K562 (cell line): Measurements from ENCODE around the gene KCNAB1. TPM values are rescaled to one million over a fixed set of nuclear protein-coding genes. Genes with fewer than 3 reads are reported as not detected.

Experiments used
- ATAC-seq: fragments of 200-7000 bp; cut with Tn5 transposase; 3 replicates; pipeline ENCODE4 v1.9.1; 2020; ENCODE audit warnings: moderate library complexity
- BruUV-seq: library from RNA; stranded (reverse); fragments of 400-500 nt; replicated peaks from 2 replicates; lab custom pipeline; 2021; lab: Mats Ljungman, UMichigan
- CTCF ChIA-PET: fragments of 300-600 bp; formaldehyde crosslinking; extraction: SDS; loops from one replicate; lab custom pipeline; 2021; ENCODE audit warnings: low intra/inter-chr PET ratio; lab: Yijun Ruan, JAX
- POLR2A ChIA-PET: fragments of 300-600, 350-650 bp; sonication (Branson Sonifier 250); formaldehyde crosslinking; extraction: SDS; loops from one replicate; lab custom pipeline; 2021; ENCODE audit warnings: antibody characterized with exemption, inconsistent platforms; lab: Yijun Ruan, JAX
- DNase-seq, 4 experiments: peaks; one replicate each; pipeline versions ENCODE4 v3.0.0 to v3.0.0-alpha.2; 2011 to 2018; ENCODE audit warnings: low spot score in 3 of 4, mixed read lengths in 3 of 4; ENCODE audit errors: extremely low read depth in 1 of 4
- FAIRE-seq: peaks from 2 replicates; lab custom pipeline; 2011; peaks lifted over from hg19 to GRCh38; lab: Jason Lieb, UNC
- H2AFZ ChIP-seq: 2 replicates; pipeline ENCODE4 v1.6.0; 2011; ENCODE audit warnings: low read depth, low read length, control low read depth, inconsistent platforms
- H3K27ac ChIP-seq: fragments of 200-600 bp; 3 replicates; pipeline ENCODE4 v1.8.0; 2011; ENCODE audit warnings: low read depth, mild to moderate bottlenecking, control low read depth, inconsistent platforms, low read length, moderate library complexity, mixed read lengths; ENCODE audit errors: extremely low read depth
- H3K27me3 ChIP-seq, 2 experiments: fragments of 300-600 bp in 1 of 2; 2 replicates in 1 of 2; 3 replicates in 1 of 2; pipeline versions ENCODE4 v1.6.0 to v1.8.0; 2011; ENCODE audit warnings: inconsistent platforms in 2 of 2, low read length in 2 of 2, mild to moderate bottlenecking in 1 of 2, mixed read lengths in 1 of 2, moderate library complexity in 1 of 2; ENCODE audit not compliant: control insufficient read depth in 2 of 2, insufficient read depth in 2 of 2
- H3K36me3 ChIP-seq: fragments of 300-600 bp; 3 replicates; pipeline ENCODE4 v1.8.0; 2011; ENCODE audit warnings: mild to moderate bottlenecking, low read length, inconsistent platforms; ENCODE audit not compliant: control insufficient read depth, insufficient read depth
- H3K4me1 ChIP-seq, 2 experiments: fragments of 200-600 bp in 1 of 2; replicated peaks in 1 of 2; 2 replicates in 1 of 2; 3 replicates in 1 of 2; pipeline versions ENCODE4 v1.5.1 to v1.8.0; 2011; ENCODE audit warnings: inconsistent platforms in 2 of 2, low read length in 2 of 2, mild to moderate bottlenecking in 1 of 2, mixed read lengths in 1 of 2, moderate library complexity in 1 of 2; ENCODE audit not compliant: control insufficient read depth in 2 of 2, insufficient read depth in 2 of 2
- H3K4me2 ChIP-seq: 2 replicates; pipeline ENCODE4 v1.6.1; 2011; ENCODE audit warnings: low read length, control low read depth, inconsistent platforms, mixed read lengths; ENCODE audit not compliant: insufficient read depth
- H3K4me3 ChIP-seq: fragments of 200-600 bp; sonication (generic), shearing (Covaris generic); 2 replicates; pipeline ENCODE4 v1.5.1; 2016; ENCODE audit warnings: control low read depth, inconsistent platforms
- H3K79me2 ChIP-seq: fragments of 200-600 bp; 3 replicates; pipeline ENCODE4 v1.8.0; 2011; ENCODE audit warnings: low read length, inconsistent platforms; ENCODE audit not compliant: control insufficient read depth, insufficient read depth
- H3K9ac ChIP-seq, 2 experiments: 2 replicates each; pipeline versions ENCODE4 v1.6.0 to v1.6.1; 2011; ENCODE audit warnings: low read depth in 2 of 2, low read length in 2 of 2, control low read depth in 1 of 2, inconsistent platforms in 1 of 2, mild to moderate bottlenecking in 1 of 2, mixed read lengths in 1 of 2; ENCODE audit not compliant: insufficient read depth in 1 of 2
- H3K9me1 ChIP-seq: one replicate; pipeline ENCODE4 v1.6.0; 2011; ENCODE audit warnings: inconsistent platforms, mild to moderate bottlenecking, low read length, moderate library complexity; ENCODE audit not compliant: control insufficient read depth, insufficient read depth
- H3K9me3 ChIP-seq: replicated peaks from 2 replicates; pipeline ENCODE4 v1.5.1; 2011; ENCODE audit warnings: low read depth, low read length, inconsistent platforms; ENCODE audit not compliant: control insufficient read depth, insufficient read depth
- H4K20me1 ChIP-seq: replicated peaks from 2 replicates; pipeline ENCODE4 v1.6.1; 2011; ENCODE audit warnings: low read length, inconsistent platforms, mixed read lengths; ENCODE audit not compliant: control insufficient read depth, insufficient read depth
- C11orf30 ChIP-seq: fragments of 450-650 bp; IDR thresholded peaks from 2 replicates; pipeline ENCODE4 v1.6.1; 2016; ENCODE audit warnings: low read depth, mild to moderate bottlenecking
- HCFC1 ChIP-seq: IDR thresholded peaks from 2 replicates; pipeline ENCODE4 v1.6.1; 2012; ENCODE audit warnings: low read depth, low read length, improper control_type of control experiment
- MAFF ChIP-seq: IDR thresholded peaks from 2 replicates; pipeline ENCODE4 v1.6.1; 2012; ENCODE audit warnings: low read length, improper control_type of control experiment
- MAFG ChIP-seq: fragments of 450-650 bp; conservative IDR thresholded peaks from 2 replicates; pipeline ENCODE4 v1.6.1; 2016; ENCODE audit warnings: missing genetic modification characterization, missing compliant biosample characterization
- MAFK ChIP-seq: IDR thresholded peaks from 2 replicates; pipeline ENCODE4 v1.6.1; 2011; ENCODE audit warnings: low read length, improper control_type of control experiment
- MBD2 ChIP-seq: sonication (generic); IDR thresholded peaks from 2 replicates; pipeline ENCODE4 v1.6.1; 2016; ENCODE audit warnings: low read depth, borderline replicate concordance
- NFYB ChIP-seq: IDR thresholded peaks from 2 replicates; pipeline ENCODE4 v1.6.1; 2011; ENCODE audit warnings: mild to moderate bottlenecking, moderate library complexity; ENCODE audit not compliant: insufficient read length; ENCODE audit errors: extremely low read depth
- PML ChIP-seq: IDR thresholded peaks from 2 replicates; pipeline ENCODE4 v1.6.1; 2012; ENCODE audit warnings: low read length, inconsistent platforms
- ZNF316 ChIP-seq: fragments of 450-650 bp; IDR thresholded peaks from 2 replicates; pipeline ENCODE4 v1.6.1; 2016
- WGBS: fragments of 100-300 bp; shearing (Covaris generic); methylation state at CpG from one replicate; pipeline ENCODE4 v1.1.6; 2016; ENCODE audit warnings: low coverage, mixed read lengths; ENCODE audit not compliant: insufficient coverage; ENCODE audit errors: missing lambda C conversion rate; 5-methylcytosine and 5-hydroxymethylcytosine counted together
- in situ Hi-C: fragments of 300-500 bp; cut with MboI; formaldehyde crosslinking; loops from 4 replicates; pipeline ENCODE4 v1.15.0; 2018; ENCODE audit warnings: inconsistent platforms, mixed read lengths
- intact Hi-C: fragments of 100-400 bp; cut with micrococcal nuclease; formaldehyde crosslinking; loops from 2 replicates; pipeline ENCODE4 v1.14.2; 2022
- polyA plus RNA-seq, 8 experiments: library from polyadenylated mRNA; depleted of rRNA in 4 of 8; stranded (reverse) in 5 of 8; unstranded in 3 of 8; fragments of >200 nt; fragmentation: Nextera tagmentation in 2 of 8; fragmentation: Illumina TruSeq in 1 of 8; extraction: Ambion mirVana in 2 of 8; extraction: Trizol in 1 of 8; gene quantifications; 2 replicates each; pipeline versions ENCODE4 v1.2.1 to v1.2.3, GENCODE V29; 2011 to 2014; ENCODE audit warnings: inconsistent platforms in 1 of 8, missing spikeins in 1 of 8
- total RNA-seq, 7 experiments: library from RNA; depleted of rRNA in 6 of 7; stranded (reverse); fragments of >200 nt in 6 of 7; fragmentation: Illumina TruSeq in 2 of 7; extraction: Trizol in 2 of 7; gene quantifications; 2 replicates each; pipeline versions ENCODE4 v1.2.1 to v1.2.3, GENCODE V29; 2011 to 2021; ENCODE audit warnings: low replicate concordance in 1 of 7
- TF ChIP-seq, protein P1 (sequence below), 2 experiments: fragments of 450-650 bp in 1 of 2; sonication (generic) in 1 of 2; formaldehyde crosslinking in 1 of 2; IDR thresholded peaks in 1 of 2; conservative IDR thresholded peaks in 1 of 2; 2 replicates each; pipeline versions ENCODE4 v1.6.1 to v1.8.1; 2016 to 2023; ENCODE audit warnings: mild to moderate bottlenecking in 2 of 2, moderate library complexity in 2 of 2, inconsistent platforms in 1 of 2, missing genetic modification reagents in 1 of 2
- TF ChIP-seq, protein P2 (sequence below): fragments of 450-650 bp; IDR thresholded peaks from 2 replicates; pipeline ENCODE4 v1.6.1; 2016

Gene KCNAB1
- total and polyA plus RNA-seq, 9 of the 15 experiments (the other 6 are each of a cell fraction or from before 2014, with no cell fraction given) = 0.14 to 1.2 (median 0.51) TPM

DNA sequence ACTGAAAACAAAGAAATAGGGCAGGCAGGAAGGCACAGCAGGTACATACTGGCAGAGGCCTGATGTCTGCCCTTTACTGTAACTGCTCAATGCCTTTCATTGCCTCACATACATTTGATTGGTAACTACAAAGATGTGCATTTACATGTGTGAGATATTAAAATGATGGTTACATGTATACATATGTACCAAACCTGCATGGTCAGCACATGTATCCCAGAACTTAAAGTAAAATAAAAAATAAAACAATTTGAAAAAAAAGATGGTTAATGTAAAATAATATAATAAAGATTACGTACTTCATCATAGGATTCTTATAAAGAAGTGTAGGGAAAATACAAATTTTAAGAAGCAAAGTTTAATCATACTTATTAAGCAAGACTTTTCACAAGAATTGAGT, 419.4 kb downstream of the KCNAB1 start (continued):
- TF ChIP-seq, protein P1, sequence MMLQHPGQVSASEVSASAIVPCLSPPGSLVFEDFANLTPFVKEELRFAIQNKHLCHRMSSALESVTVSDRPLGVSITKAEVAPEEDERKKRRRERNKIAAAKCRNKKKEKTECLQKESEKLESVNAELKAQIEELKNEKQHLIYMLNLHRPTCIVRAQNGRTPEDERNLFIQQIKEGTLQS (IDR thresholded peaks at IDR 0.05) = no peak
- TF ChIP-seq, protein P1 (CRISPR knock-in tag; conservative IDR thresholded peaks at IDR 0.05) = no peak
- TF ChIP-seq, protein P2, sequence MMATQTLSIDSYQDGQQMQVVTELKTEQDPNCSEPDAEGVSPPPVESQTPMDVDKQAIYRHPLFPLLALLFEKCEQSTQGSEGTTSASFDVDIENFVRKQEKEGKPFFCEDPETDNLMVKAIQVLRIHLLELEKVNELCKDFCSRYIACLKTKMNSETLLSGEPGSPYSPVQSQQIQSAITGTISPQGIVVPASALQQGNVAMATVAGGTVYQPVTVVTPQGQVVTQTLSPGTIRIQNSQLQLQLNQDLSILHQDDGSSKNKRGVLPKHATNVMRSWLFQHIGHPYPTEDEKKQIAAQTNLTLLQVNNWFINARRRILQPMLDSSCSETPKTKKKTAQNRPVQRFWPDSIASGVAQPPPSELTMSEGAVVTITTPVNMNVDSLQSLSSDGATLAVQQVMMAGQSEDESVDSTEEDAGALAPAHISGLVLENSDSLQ = no peak
- no peak for TF ChIP-seq MBD2
- no peak for TF ChIP-seq HCFC1

DNA sequence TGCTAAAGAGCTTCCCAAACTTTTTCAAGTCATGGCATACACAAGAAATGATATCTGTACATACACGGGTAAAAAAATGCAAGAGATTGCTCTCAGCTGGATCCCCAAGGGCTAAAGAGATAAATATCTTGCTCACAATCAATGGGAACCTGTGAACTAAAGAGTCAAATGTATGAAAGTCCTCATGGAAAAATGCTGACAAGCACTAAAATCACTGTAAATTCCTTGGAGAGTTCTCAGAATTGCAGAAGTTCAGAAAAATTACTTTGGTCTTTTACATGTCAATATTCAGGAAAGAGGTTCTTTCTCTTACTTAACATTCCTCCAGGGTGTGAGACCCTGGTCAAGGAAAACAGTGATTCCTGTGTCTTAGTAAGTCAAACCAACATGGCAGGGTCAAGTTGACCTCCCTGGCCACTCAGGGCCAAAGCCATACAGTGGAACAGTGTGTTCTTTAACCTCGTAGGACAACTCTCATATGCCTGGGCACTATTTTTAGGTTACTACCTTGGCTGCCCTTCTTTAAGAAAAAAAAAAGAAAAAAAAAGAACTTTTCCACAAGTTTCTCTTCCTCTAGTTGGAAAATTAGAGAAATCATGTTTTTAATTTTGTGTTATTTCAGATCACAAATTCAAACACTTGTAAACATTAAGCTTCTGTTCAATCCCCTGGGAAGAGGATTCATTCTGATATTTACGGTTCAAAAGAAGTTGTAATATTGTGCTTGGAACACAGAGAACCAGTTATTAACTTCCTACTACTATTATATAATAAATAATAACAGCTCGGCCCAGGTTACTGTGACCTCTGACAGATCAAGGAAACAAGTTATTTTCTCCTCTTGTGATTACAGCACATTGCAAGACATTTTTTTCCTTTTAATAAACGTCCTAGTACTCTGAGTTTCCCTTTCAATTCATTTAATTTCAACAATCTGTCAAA, 422.0 kb downstream of the KCNAB1 start:
- ATAC-seq = no peak

More for the DNA sequence above, 422.0 kb downstream of the KCNAB1 start:
- 69% methylated on average over 5 of the region's 5 CpGs for WGBS
- in situ Hi-C loops (loop anchor here (25.0 kb wide), 1 partner anchor 595 kb away; no protein-coding TSS in a partner anchor), intact Hi-C loops (no loop called here)
- no peaks in the 10 kb centered on the region for H3K9me1 ChIP-seq
- CTCF ChIA-PET = interaction anchor here (1.2 to 1.3 kb wide), 2 partner anchors 391 to 392 kb away, joined by 3 to 4 read pairs; no protein-coding TSS in a partner anchor
- no peak overlapping the region for H3K4me3 ChIP-seq
- H3K9me3 ChIP-seq = no peaks in the 10 kb centered on the region
- H2AFZ ChIP-seq = no peak overlapping the region
- BruUV-seq = no TSS peak
- peaks cover 25% of the 10 kb centered on the region for H3K79me2 ChIP-seq
- DNase-seq (no peak), FAIRE-seq (no peak)
- no peak for TF ChIP-seq PML
- peak; percentile 81 for TF ChIP-seq MAFK
- peak; percentile 81 for TF ChIP-seq MAFG (tag)
- TF ChIP-seq C11orf30 = peak; percentile 88
- peak; percentile 91 for TF ChIP-seq ZNF316
- TF ChIP-seq NFYB = no peak
- peak; percentile 82 for TF ChIP-seq MAFF
- no peak overlapping the region for H3K4me2 ChIP-seq
- peaks cover 95% of the 10 kb centered on the region for H3K36me3 ChIP-seq
- POLR2A ChIA-PET = interaction anchor here (0.6 to 3.5 kb wide), 5 partner anchors 12 to 592 kb away, joined by 3 to 22 read pairs (median 3); partner anchors contain the start of gene SSR3
- no peak overlapping the region for H3K27ac ChIP-seq
- H4K20me1 ChIP-seq = no peaks in the 10 kb centered on the region
- no peaks in the 10 kb centered on the region; a peak in 1 of 5 replicates for H3K4me1 ChIP-seq
- H3K27me3 ChIP-seq = no peaks in the 10 kb centered on the region
- no peak overlapping the region for H3K9ac ChIP-seq
